Kidney (tissue), 14 donors: ENCODE data around the gene ELOVL6. TPM values are rescaled to one million over a fixed set of nuclear protein-coding genes. Genes with fewer than 3 reads are reported as not detected.
A peak's percentile ranks its signal among the peaks of the same experiment; 100 is the strongest.

Experiments
- DNase-seq, 5 donors: peaks; one replicate each; pipeline ENCODE4 v3.0.0-alpha.2; 2013 to 2020
- FAIRE-seq: peaks from 2 replicates; lab custom pipeline; 2012; peaks lifted over from hg19 to GRCh38; lab: Jason Lieb, UNC
- H3K27ac ChIP-seq, 2 donors: one replicate each; pipeline ENCODE4 v1.7.0; 2013; ENCODE audit warnings: low read depth in 2 of 2, low read length in 2 of 2, inconsistent platforms in 1 of 2
- H3K27me3 ChIP-seq: one replicate; pipeline ENCODE4 v1.7.1; 2013; ENCODE audit warnings: low read length, inconsistent platforms; ENCODE audit not compliant: control insufficient read depth, insufficient read depth
- H3K36me3 ChIP-seq, 3 donors: one replicate each; pipeline versions ENCODE4 v1.7.0 to v1.7.1; 2013; ENCODE audit warnings: low read length in 3 of 3, control low read depth in 1 of 3, inconsistent platforms in 1 of 3; ENCODE audit not compliant: insufficient read depth in 3 of 3, control insufficient read depth in 2 of 3
- H3K4me1 ChIP-seq, 3 donors: one replicate each; pipeline versions ENCODE4 v1.7.0 to v1.7.1; 2013; ENCODE audit warnings: low read length in 3 of 3, inconsistent platforms in 1 of 3, low read depth in 1 of 3; ENCODE audit not compliant: control insufficient read depth in 2 of 3, insufficient read depth in 2 of 3
- H3K4me3 ChIP-seq, 3 donors: one replicate each; pipeline versions ENCODE4 v1.7.0 to v1.8.1; 2013; ENCODE audit warnings: low read length in 3 of 3, control low read depth in 1 of 3, inconsistent platforms in 1 of 3
- H3K9ac ChIP-seq, 3 donors: one replicate each; pipeline versions ENCODE4 v1.7.0 to v1.7.1; 2013; ENCODE audit warnings: low read length in 3 of 3, control low read depth in 1 of 3, inconsistent platforms in 1 of 3
- H3K9me3 ChIP-seq, 3 donors: one replicate each; pipeline versions ENCODE4 v1.7.0 to v1.7.1; 2013; ENCODE audit warnings: low read length in 3 of 3, control low read depth in 1 of 3, inconsistent platforms in 1 of 3; ENCODE audit not compliant: control insufficient read depth in 2 of 3, insufficient read depth in 1 of 3
- CTCF ChIP-seq: IDR thresholded peaks from 3 replicates; pipeline ENCODE4 v1.5.1; 2012; ENCODE audit warnings: mild to moderate bottlenecking, moderate library complexity, borderline replicate concordance; ENCODE audit not compliant: insufficient read depth; ENCODE audit errors: extremely low read depth
- intact Hi-C: fragments of 100-400 bp; cut with DNase I; formaldehyde crosslinking; loops from one replicate; pipeline ENCODE4 v1.11.1; 2022
- polyA plus RNA-seq: library from polyadenylated mRNA; stranded (reverse); fragments of 350-450 nt; fragmentation: Illumina TruSeq; extraction: RNeasy Lipid Tissue Mini Kit (QIAGEN cat#74804); gene quantifications from one replicate; pipeline ENCODE4 v1.2.3, GENCODE V29; 2014; ENCODE audit warnings: low read depth, low replicate concordance; ENCODE audit not compliant: insufficient read depth
- total RNA-seq: library from RNA; stranded (reverse); fragmentation: NEBNext Ultra II Directional; extraction: Animal tissue kit (Norgen Biotek cat#: 25700); gene quantifications from one replicate; pipeline ENCODE4 v1.2.1, GENCODE V29; 2021
- donor health status: control.
- donor health status: control.
- donor health status: control.
- donor health status: control.
- donor health status: control.
- donor health status: DM: yes; HTN: yes; CAD: no.
- donor health status: Normal renal cell carcinoma (clear cell type).

Gene ELOVL6
- total and polyA plus RNA-seq, 2 donors from 2014 or later: 10.7 to 21.5 TPM

GRCh38 chr4:110164856-110165255, 33.6 kb downstream of the ELOVL6 start:
- no peak for FAIRE-seq
- Histone ChIP-seq H3K4me1 (peaks cover 0 to 7% (median 0%) of the 10 kb centered on the region in 3 donors), H3K4me3 (no peak overlapping the region), H3K36me3 (no peaks in the 10 kb centered on the region), H3K9ac (no peak overlapping the region), H3K27me3 (no peaks in the 10 kb centered on the region), H3K9me3 (no peaks in the 10 kb centered on the region), H3K27ac (no peak overlapping the region)
- no peak for TF ChIP-seq CTCF
- intact Hi-C loops: no loop called here
- DNase-seq: no peak

- no peak for DNase-seq
- no peak for FAIRE-seq
- H3K27ac ChIP-seq: no peak overlapping the region
- no peak for TF ChIP-seq CTCF
- intact Hi-C loops: no loop called here
- no peak overlapping the region for H3K9ac ChIP-seq
- no peaks in the 10 kb centered on the region for H3K9me3 ChIP-seq
- no peak overlapping the region for H3K4me3 ChIP-seq
- no peaks in the 10 kb centered on the region for H3K36me3 ChIP-seq
- H3K27me3 ChIP-seq: no peaks in the 10 kb centered on the region
- H3K4me1 ChIP-seq: peaks cover 0 to 7% (median 0%) of the 10 kb centered on the region in 3 donors
These were observed 34.2 kb downstream of the ELOVL6 start for GRCh38 chr4:110164251-110164650.

GRCh38 chr4:110163327-110164069, 34.9 kb downstream of the ELOVL6 start:
- no peak for DNase-seq
- H3K9me3 ChIP-seq: no peaks in the 10 kb centered on the region
- no peak overlapping the region for H3K9ac ChIP-seq
- no peak for FAIRE-seq
- H3K36me3 ChIP-seq: no peaks in the 10 kb centered on the region
- H3K4me1 ChIP-seq: peaks cover 0 to 7% (median 0%) of the 10 kb centered on the region in 3 donors
- no peaks in the 10 kb centered on the region for H3K27me3 ChIP-seq
- intact Hi-C loops: no loop called here
- H3K4me3 ChIP-seq: no peak overlapping the region
- peak overlapping the region in 1 of 2 donors; percentile 5 for H3K27ac ChIP-seq
- no peak for TF ChIP-seq CTCF
